Right lobe of liver (tissue), 6 donors: ENCODE measurements around the gene LILRB4. TPM values are rescaled to one million over a fixed set of nuclear protein-coding genes. Genes with fewer than 3 reads are reported as not detected.
A peak's percentile ranks its signal among the peaks of the same experiment; 100 is the strongest.

Experiments
- ATAC-seq, 4 donors: fragments of 200-7000 bp; cut with Tn5 transposase; one replicate each; pipeline ENCODE4 v1.9.1; 2020; ENCODE audit warnings: mild to moderate bottlenecking in 4 of 4, moderate library complexity in 4 of 4
- DNase-seq, 3 donors: peaks; one replicate each; pipeline ENCODE4 v3.0.0-alpha.2; 2020
- H3K27ac ChIP-seq, 3 donors: fragments of 200-600 bp; one replicate each; pipeline ENCODE4 v1.8.0; 2022
- H3K27me3 ChIP-seq, 2 donors: fragments of 200-600 bp; one replicate each; pipeline ENCODE4 v1.8.0; 2022
- H3K36me3 ChIP-seq, 4 donors: fragments of 200-600 bp; sonication (generic) in 1 of 4; one replicate each; pipeline versions ENCODE4 v1.5.1 to v1.8.0; 2017 to 2022; ENCODE audit warnings: control low read depth in 1 of 4
- H3K4me1 ChIP-seq, 4 donors: fragments of 200-600 bp; sonication (generic) in 1 of 4; one replicate each; pipeline versions ENCODE4 v1.5.1 to v1.8.0; 2017 to 2022; ENCODE audit warnings: control low read depth in 1 of 4
- H3K4me3 ChIP-seq, 3 donors: fragments of 200-600 bp; one replicate each; pipeline ENCODE4 v1.8.0; 2022
- H3K9me3 ChIP-seq, 4 donors: fragments of 200-600 bp; sonication (generic) in 1 of 4; one replicate each; pipeline versions ENCODE4 v1.5.1 to v1.8.0; 2017 to 2022; ENCODE audit warnings: control low read depth in 1 of 4
- POLR2A ChIP-seq: fragments of 450-650 bp; IDR thresholded peaks from one replicate; pipeline ENCODE4 v1.6.1; 2017; ENCODE audit warnings: antibody characterized with exemption, mild to moderate bottlenecking
- WGBS: methylation state at CpG from one replicate; pipeline ENCODE4 v1.1.6; 2018; ENCODE audit warnings: low coverage, low lambda C conversion rate; ENCODE audit not compliant: insufficient coverage; ENCODE audit errors: missing lambda C conversion rate; 5-methylcytosine and 5-hydroxymethylcytosine counted together
- intact Hi-C, 2 donors: fragments of 100-400 bp; cut with DNase I; formaldehyde crosslinking; loops; one replicate each; pipeline versions ENCODE4 v1.11.2 to v1.14.1; 2022
- long read RNA-seq: library from polyadenylated mRNA; unstranded; transcript quantifications from one replicate; pipeline ENCODE4 v2.0.0, GENCODE V29; 2019
- total RNA-seq, 6 experiments: library from RNA; depleted of rRNA in 2 of 6; stranded (reverse); fragments of >200 nt in 2 of 6; fragmentation: NEBNext Ultra II Directional in 3 of 6; extraction: Animal tissue kit (Norgen Biotek cat#: 25700) in 3 of 6; gene quantifications; one replicate each; pipeline versions ENCODE4 v1.1.0 to v1.2.4, GENCODE V29; 2016 to 2023
- TF ChIP-seq, protein P1 (sequence below), 4 donors: fragments of 200-600 bp in 3 of 4; fragments of 450-650 bp in 1 of 4; IDR thresholded peaks; one replicate each; pipeline versions ENCODE4 v1.5.1 to v1.8.0; 2016 to 2022; ENCODE audit warnings: antibody characterized with exemption in 4 of 4, mild to moderate bottlenecking in 2 of 4
- donor health status: DM: no; HTN: yes; CAD: no.
- donor health status: DM: no; HTN: no; CAD: no.
- donor health status: DM: no; HTN: no; CAD: no.
- donor health status: DM: no; HTN: yes; CAD: no.
- donor health status: DM: no; HTN: yes; CAD: no.

The LILRB4 gene
- 1 to 10 TPM; 1.9 to 9.5 (median 2.5) TPM for total RNA-seq
- long read RNA-seq, partial matches to known transcripts = 0 of 2 reads
- long read RNA-seq, other reads (novel, unspliced or antisense) = 1 of 2 reads

DNA sequence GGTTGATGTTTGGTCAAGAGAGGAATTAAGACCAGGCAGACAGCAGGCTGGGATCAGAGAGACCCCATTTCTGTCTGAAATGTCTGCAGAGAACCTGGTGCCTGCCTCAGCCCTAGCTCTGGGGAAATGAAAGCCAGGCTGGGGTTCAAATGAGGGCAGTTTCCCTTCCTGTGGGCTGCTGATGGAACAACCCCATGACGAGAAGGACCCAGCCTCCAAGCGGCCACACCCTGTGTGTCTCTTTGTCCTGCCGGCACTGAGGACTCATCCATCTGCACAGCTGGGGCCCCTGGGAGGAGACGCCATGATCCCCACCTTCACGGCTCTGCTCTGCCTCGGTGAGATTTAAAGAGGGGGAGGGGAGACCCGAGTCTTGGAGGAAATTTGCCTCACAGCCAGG lies at the start of gene LILRB4:
LILRB4 (plus strand) TSS at position 256 of the 400 bp plus-strand sequence; CDS start at position 305, 49 bp downstream.
- no peaks in the 10 kb centered on the region for H3K27me3 ChIP-seq

DNA sequence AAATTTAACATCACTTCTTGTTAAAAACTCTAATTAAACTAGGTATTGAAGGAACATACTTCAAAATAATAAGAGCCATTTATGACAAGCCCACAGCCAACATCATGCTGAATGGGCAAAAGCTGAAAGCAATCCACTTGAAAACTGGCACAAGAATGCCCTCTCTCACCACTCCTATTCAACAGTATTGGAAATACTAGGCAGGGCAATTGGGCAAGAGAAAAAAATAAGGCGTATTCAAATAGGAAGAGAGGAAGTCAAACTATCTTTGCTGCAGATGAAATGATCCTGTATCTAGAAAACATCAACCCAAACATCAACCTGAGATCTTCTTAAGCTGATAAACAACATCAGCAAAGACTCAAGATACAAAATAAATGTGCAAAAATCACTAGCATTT lies 48.1 kb upstream of the LILRB4 start:
- TF ChIP-seq POLR2A = no peak
- TF ChIP-seq, protein P1, sequence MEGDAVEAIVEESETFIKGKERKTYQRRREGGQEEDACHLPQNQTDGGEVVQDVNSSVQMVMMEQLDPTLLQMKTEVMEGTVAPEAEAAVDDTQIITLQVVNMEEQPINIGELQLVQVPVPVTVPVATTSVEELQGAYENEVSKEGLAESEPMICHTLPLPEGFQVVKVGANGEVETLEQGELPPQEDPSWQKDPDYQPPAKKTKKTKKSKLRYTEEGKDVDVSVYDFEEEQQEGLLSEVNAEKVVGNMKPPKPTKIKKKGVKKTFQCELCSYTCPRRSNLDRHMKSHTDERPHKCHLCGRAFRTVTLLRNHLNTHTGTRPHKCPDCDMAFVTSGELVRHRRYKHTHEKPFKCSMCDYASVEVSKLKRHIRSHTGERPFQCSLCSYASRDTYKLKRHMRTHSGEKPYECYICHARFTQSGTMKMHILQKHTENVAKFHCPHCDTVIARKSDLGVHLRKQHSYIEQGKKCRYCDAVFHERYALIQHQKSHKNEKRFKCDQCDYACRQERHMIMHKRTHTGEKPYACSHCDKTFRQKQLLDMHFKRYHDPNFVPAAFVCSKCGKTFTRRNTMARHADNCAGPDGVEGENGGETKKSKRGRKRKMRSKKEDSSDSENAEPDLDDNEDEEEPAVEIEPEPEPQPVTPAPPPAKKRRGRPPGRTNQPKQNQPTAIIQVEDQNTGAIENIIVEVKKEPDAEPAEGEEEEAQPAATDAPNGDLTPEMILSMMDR (IDR thresholded peaks at IDR 0.05) = no peak
- WGBS = 62% methylated on average over 1 of the region's 1 CpG

More for the DNA sequence above, at the start of gene LILRB4:
- Histone ChIP-seq H3K4me1 (no peaks in the 10 kb centered on the region), H3K27ac (no peak within 1 kb of the TSS), H3K4me3 (no peak within 1 kb of the TSS), H3K36me3 (no peaks in the 10 kb centered on the region), H3K9me3 (no peaks in the 10 kb centered on the region)
- intact Hi-C loops = no loop called here
- no CpG with 5 or more reads among the region's 7 CpGs for WGBS
- DNase-seq (peak in 1 of 3 donors; percentile 40), ATAC-seq (peak; percentile 67 to 84 (median 77))
- no peak for TF ChIP-seq POLR2A
- TF ChIP-seq, protein P1 (IDR thresholded peaks at IDR 0.05) = no peak

DNA sequence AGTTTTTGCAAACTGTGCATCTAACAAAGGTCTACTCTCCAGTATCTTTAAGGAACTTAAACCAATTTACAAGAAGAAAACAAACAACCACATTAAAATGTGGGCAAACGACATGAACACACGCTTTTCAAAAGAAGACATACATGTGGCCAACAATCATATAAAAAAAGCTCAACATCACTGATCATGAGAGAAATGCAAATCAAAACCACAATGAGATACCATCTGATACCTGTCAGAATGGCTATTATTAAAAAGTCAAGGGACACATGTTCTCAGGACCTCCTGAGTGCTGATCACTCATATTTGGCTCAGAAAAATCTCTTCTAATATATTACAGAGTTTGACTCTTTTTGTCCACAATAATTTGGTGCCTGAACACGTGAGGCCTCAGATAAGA lies 46.7 kb upstream of the LILRB4 start:
- Histone ChIP-seq H3K9me3 (no peaks in the 10 kb centered on the region), H3K27ac (no peak overlapping the region), H3K36me3 (no peaks in the 10 kb centered on the region), H3K4me1 (no peaks in the 10 kb centered on the region), H3K27me3 (no peaks in the 10 kb centered on the region), H3K4me3 (no peak overlapping the region)
- WGBS = 37% methylated on average over 3 of the region's 3 CpGs
- intact Hi-C loops = no loop called here
- TF ChIP-seq POLR2A = no peak
- TF ChIP-seq, protein P1 (IDR thresholded peaks at IDR 0.05) = no peak
- no peak for DNase-seq
- no peak for ATAC-seq

More for the DNA sequence above, 48.1 kb upstream of the LILRB4 start:
- DNase-seq (no peak), ATAC-seq (no peak)
- Histone ChIP-seq H3K4me1 (no peaks in the 10 kb centered on the region), H3K27ac (no peak overlapping the region), H3K27me3 (no peaks in the 10 kb centered on the region), H3K9me3 (no peaks in the 10 kb centered on the region), H3K36me3 (no peaks in the 10 kb centered on the region), H3K4me3 (no peak overlapping the region)
- intact Hi-C loops = no loop called here

DNA sequence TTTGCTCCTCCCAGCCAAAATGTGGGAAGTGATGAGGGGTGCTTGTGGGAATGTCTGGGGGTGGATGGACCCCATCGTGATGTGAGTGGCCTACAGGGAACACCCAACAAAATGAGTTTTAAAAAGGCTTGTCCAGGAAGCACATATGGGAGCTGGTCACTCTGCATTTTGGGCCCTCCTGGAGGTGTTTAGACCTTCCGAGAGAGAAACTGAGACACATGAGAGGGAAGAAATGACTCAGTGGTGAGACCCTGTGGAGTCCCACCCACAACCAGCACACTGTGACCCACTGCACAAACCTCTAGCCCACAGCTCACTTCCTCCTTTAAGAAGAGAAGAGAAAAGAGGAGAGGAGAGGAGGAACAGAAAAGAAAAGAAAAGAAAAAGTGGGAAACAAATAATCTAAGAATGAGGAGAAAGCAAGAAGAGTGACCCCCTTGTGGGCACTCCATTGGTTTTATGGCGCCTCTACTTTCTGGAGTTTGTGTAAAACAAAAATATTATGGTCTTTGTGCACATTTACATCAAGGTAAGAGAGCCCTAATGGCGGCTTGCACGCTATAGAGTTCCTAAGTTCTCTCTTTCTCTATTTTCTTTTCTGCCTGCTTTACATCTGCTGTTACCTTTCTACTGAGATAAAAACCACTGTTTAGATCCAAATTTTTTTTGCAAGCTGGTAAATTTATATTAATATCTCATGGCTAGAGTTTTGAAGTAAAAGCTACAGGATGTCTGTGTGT lies 45.8 kb upstream of the LILRB4 start:
- peak; percentile 27 to 70 (median 47) for ATAC-seq
- no peaks in the 10 kb centered on the region for H3K9me3 ChIP-seq
- 30% methylated on average over 5 of the region's 5 CpGs for WGBS
- H3K27ac ChIP-seq = no peak overlapping the region
- peak overlapping the region in 2 of 3 donors; percentile 6 to 19 for H3K4me3 ChIP-seq
- TF ChIP-seq, protein P1 (IDR thresholded peaks at IDR 0.05) = no peak
- no peak for TF ChIP-seq POLR2A
- no peak for DNase-seq
- no peaks in the 10 kb centered on the region for H3K27me3 ChIP-seq
- H3K36me3 ChIP-seq = no peaks in the 10 kb centered on the region
- intact Hi-C loops = no loop called here
- no peaks in the 10 kb centered on the region for H3K4me1 ChIP-seq
